ENCODE data around the gene NFATC2.

Gene NFATC2

DNA sequence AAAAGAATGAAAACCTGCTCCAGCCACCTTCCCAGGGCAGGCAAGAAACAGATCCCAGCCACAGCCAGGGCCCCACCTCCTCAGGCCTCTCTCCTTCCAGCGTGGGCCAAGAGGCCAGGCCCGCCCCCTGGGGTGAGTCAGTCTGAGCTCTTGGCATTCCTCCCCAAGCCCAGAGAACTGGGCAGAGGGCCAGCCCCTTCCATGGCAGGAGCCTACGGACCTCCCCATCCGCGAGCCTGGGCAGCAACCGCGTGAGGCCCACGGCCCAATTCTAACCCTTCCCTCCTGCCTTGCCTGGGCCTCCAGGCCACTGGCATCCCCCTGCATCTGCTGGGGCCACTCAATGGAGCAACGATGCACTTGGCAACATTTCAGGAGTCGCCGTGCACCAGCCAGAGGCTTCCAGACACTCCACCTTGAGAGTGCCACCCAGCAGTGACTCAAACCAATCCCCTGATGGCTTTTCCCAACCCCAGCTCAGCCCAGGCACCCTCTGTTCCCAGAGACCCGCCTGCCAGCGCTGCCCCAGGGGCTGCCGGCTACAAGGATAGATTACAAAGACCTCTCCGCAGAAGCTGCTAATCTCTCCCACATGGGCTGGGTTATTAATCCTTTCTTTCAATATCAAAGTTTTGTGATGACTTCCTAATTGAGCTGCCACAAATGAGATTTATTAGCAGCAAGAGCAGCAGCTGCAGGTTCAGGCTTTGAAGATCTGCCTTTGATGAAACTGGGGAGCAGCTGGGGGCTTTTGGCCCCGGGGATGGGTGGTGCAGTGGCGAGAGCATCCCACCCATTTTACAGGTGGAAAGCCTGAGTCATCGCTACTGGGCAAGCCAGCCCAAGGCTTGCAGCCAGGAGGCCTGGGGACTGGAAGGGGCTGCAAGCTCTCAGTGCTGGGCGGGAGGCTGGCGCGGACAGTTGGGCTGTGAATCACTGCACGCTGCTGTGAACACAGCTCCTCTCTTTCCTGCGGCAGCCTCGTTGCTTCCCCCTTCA, 85.7 kb downstream of the NFATC2 start:
- no peaks in the 10 kb centered on the region for H3K9me3 ChIP-seq (ENCODE audit: control insufficient read depth, insufficient read depth, low read depth, low read length)
- ChIA-PET POLR2A (interaction anchor here (0.6 to 1.8 kb wide), 5 partner anchors 9 to 138 kb away, joined by 3 to 6 read pairs (median 4); no protein-coding TSS in a partner anchor), CTCF (interaction anchor here (0.6 to 1.3 kb wide), 5 partner anchors 14 to 460 kb away, joined by 3 to 4 read pairs (median 3); no protein-coding TSS in a partner anchor)
- H3K27ac ChIP-seq (ENCODE audit: extremely low read depth, low read depth, low read length): peak overlapping the region; percentile 20; the same call in 1 of the 2 replicates
- no peak overlapping the region for H3K4me3 ChIP-seq (ENCODE audit: low read depth, low read length)
- H3K4me1 ChIP-seq (ENCODE audit: control insufficient read depth, insufficient read depth, low read length): peaks cover 12% of the 10 kb centered on the region
- H3K36me3 ChIP-seq (ENCODE audit: control insufficient read depth in 2 of 2, insufficient read depth in 1 of 2, low read length in 2 of 2): no peaks in the 10 kb centered on the region
- TF ChIP-seq ZNF610 (tag by site-specific recombination; IDR thresholded peaks at IDR 0.05; ENCODE audit: borderline replicate concordance): no peak
- TF ChIP-seq, protein P1, sequence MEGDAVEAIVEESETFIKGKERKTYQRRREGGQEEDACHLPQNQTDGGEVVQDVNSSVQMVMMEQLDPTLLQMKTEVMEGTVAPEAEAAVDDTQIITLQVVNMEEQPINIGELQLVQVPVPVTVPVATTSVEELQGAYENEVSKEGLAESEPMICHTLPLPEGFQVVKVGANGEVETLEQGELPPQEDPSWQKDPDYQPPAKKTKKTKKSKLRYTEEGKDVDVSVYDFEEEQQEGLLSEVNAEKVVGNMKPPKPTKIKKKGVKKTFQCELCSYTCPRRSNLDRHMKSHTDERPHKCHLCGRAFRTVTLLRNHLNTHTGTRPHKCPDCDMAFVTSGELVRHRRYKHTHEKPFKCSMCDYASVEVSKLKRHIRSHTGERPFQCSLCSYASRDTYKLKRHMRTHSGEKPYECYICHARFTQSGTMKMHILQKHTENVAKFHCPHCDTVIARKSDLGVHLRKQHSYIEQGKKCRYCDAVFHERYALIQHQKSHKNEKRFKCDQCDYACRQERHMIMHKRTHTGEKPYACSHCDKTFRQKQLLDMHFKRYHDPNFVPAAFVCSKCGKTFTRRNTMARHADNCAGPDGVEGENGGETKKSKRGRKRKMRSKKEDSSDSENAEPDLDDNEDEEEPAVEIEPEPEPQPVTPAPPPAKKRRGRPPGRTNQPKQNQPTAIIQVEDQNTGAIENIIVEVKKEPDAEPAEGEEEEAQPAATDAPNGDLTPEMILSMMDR (tag by site-specific recombination; IDR thresholded peaks at IDR 0.05): no peak
- no peak for TF ChIP-seq OVOL3 (tag by site-specific recombination; IDR thresholded peaks at IDR 0.05)
- peak; percentile 72 for TF ChIP-seq ZNF341 (tag by site-specific recombination; IDR thresholded peaks at IDR 0.05; ENCODE audit: low read depth)
- peak; percentile 56 for TF ChIP-seq KLF1 (tag by site-specific recombination; IDR thresholded peaks at IDR 0.05)
- TF ChIP-seq ZSCAN23 (tag by site-specific recombination; IDR thresholded peaks at IDR 0.05): no peak
- no peak for TF ChIP-seq ZNF211 (tag by site-specific recombination; IDR thresholded peaks at IDR 0.05; ENCODE audit: low read depth)
- no peak for TF ChIP-seq ZNF19 (tag by site-specific recombination; IDR thresholded peaks at IDR 0.05; ENCODE audit: low read depth)
- no peak for TF ChIP-seq ZNF223 (tag by site-specific recombination; IDR thresholded peaks at IDR 0.05)
- TF ChIP-seq BCL11A (tag by site-specific recombination; IDR thresholded peaks at IDR 0.05; ENCODE audit: low read depth): no peak; the same call in 1 of the 2 replicates
- 0 out of 2 replicates have a peak, but pooled peaks have one; percentile 18 for TF ChIP-seq ZSCAN30 (tag by site-specific recombination; IDR thresholded peaks at IDR 0.05)
- TF ChIP-seq, protein P2, sequence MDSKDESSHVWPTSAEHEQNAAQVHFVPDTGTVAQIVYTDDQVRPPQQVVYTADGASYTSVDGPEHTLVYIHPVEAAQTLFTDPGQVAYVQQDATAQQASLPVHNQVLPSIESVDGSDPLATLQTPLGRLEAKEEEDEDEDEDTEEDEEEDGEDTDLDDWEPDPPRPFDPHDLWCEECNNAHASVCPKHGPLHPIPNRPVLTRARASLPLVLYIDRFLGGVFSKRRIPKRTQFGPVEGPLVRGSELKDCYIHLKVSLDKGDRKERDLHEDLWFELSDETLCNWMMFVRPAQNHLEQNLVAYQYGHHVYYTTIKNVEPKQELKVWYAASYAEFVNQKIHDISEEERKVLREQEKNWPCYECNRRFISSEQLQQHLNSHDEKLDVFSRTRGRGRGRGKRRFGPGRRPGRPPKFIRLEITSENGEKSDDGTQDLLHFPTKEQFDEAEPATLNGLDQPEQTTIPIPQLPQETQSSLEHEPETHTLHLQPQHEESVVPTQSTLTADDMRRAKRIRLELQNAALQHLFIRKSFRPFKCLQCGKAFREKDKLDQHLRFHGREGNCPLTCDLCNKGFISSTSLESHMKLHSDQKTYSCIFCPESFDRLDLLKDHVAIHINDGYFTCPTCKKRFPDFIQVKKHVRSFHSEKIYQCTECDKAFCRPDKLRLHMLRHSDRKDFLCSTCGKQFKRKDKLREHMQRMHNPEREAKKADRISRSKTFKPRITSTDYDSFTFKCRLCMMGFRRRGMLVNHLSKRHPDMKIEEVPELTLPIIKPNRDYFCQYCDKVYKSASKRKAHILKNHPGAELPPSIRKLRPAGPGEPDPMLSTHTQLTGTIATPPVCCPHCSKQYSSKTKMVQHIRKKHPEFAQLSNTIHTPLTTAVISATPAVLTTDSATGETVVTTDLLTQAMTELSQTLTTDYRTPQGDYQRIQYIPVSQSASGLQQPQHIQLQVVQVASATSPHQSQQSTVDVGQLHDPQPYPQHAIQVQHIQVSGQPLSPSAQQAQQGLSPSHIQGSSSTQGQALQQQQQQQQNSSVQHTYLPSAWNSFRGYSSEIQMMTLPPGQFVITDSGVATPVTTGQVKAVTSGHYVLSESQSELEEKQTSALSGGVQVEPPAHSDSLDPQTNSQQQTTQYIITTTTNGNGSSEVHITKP (tag by site-specific recombination; IDR thresholded peaks at IDR 0.05): peak; percentile 88
- no peak for TF ChIP-seq ZNF544 (tag by site-specific recombination; IDR thresholded peaks at IDR 0.05)
- TF ChIP-seq ZNF548 (tag by site-specific recombination; IDR thresholded peaks at IDR 0.05): no peak
- TF ChIP-seq, protein P3, sequence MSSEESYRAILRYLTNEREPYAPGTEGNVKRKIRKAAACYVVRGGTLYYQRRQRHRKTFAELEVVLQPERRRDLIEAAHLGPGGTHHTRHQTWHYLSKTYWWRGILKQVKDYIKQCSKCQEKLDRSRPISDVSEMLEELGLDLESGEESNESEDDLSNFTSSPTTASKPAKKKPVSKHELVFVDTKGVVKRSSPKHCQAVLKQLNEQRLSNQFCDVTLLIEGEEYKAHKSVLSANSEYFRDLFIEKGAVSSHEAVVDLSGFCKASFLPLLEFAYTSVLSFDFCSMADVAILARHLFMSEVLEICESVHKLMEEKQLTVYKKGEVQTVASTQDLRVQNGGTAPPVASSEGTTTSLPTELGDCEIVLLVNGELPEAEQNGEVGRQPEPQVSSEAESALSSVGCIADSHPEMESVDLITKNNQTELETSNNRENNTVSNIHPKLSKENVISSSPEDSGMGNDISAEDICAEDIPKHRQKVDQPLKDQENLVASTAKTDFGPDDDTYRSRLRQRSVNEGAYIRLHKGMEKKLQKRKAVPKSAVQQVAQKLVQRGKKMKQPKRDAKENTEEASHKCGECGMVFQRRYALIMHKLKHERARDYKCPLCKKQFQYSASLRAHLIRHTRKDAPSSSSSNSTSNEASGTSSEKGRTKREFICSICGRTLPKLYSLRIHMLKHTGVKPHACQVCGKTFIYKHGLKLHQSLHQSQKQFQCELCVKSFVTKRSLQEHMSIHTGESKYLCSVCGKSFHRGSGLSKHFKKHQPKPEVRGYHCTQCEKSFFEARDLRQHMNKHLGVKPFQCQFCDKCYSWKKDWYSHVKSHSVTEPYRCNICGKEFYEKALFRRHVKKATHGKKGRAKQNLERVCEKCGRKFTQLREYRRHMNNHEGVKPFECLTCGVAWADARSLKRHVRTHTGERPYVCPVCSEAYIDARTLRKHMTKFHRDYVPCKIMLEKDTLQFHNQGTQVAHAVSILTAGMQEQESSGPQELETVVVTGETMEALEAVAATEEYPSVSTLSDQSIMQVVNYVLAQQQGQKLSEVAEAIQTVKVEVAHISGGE (tag by site-specific recombination; conservative IDR thresholded peaks at IDR 0.05; ENCODE audit: low read depth): no peak
- TF ChIP-seq ZNF239 (tag by site-specific recombination; IDR thresholded peaks at IDR 0.05): no peak
- peak; percentile 77 for TF ChIP-seq ZFHX2 (tag by site-specific recombination; conservative IDR thresholded peaks at IDR 0.05)
- TF ChIP-seq, protein P4, sequence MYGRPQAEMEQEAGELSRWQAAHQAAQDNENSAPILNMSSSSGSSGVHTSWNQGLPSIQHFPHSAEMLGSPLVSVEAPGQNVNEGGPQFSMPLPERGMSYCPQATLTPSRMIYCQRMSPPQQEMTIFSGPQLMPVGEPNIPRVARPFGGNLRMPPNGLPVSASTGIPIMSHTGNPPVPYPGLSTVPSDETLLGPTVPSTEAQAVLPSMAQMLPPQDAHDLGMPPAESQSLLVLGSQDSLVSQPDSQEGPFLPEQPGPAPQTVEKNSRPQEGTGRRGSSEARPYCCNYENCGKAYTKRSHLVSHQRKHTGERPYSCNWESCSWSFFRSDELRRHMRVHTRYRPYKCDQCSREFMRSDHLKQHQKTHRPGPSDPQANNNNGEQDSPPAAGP (tag by site-specific recombination; IDR thresholded peaks at IDR 0.05): peak; percentile 71
- no peak for TF ChIP-seq KLF10 (tag by site-specific recombination; IDR thresholded peaks at IDR 0.05)
- TF ChIP-seq ZNF624 (tag by site-specific recombination; IDR thresholded peaks at IDR 0.05): no peak
- no peak for TF ChIP-seq SETDB1 (IDR thresholded peaks at IDR 0.05; ENCODE audit: insufficient read length, low read length)
- no peak for TF ChIP-seq ZNF701 (tag by site-specific recombination; IDR thresholded peaks at IDR 0.05)
- no peak for TF ChIP-seq ZNF777 (tag by site-specific recombination; IDR thresholded peaks at IDR 0.05; ENCODE audit: borderline replicate concordance)
- TF ChIP-seq WT1 (tag by site-specific recombination; IDR thresholded peaks at IDR 0.05): no peak
- TF ChIP-seq ZFP69B (tag by site-specific recombination; IDR thresholded peaks at IDR 0.05): peak; percentile 90
- no peak for TF ChIP-seq ZNF677 (tag by site-specific recombination; IDR thresholded peaks at IDR 0.05)
- TF ChIP-seq GFI1B (tag by site-specific recombination; IDR thresholded peaks at IDR 0.05): no peak
- peak; percentile 50; the same call in 1 of the 2 replicates for TF ChIP-seq ZNF629 (tag by site-specific recombination; IDR thresholded peaks at IDR 0.05)

All from HEK293 (cell line).